Measurements from ENCODE around the gene CAPN10. TPM values are rescaled to one million over a fixed set of nuclear protein-coding genes. Genes with fewer than 3 reads are reported as not detected.
"Not testable (repeated sequence)": the region's sequence is repeated elsewhere in the genome, so short reads cannot be mapped to it uniquely, and the experiment has no call there.

The CAPN10 gene
- total RNA-seq, 1 donor from 2014 or later: 62.7 TPM

DNA sequence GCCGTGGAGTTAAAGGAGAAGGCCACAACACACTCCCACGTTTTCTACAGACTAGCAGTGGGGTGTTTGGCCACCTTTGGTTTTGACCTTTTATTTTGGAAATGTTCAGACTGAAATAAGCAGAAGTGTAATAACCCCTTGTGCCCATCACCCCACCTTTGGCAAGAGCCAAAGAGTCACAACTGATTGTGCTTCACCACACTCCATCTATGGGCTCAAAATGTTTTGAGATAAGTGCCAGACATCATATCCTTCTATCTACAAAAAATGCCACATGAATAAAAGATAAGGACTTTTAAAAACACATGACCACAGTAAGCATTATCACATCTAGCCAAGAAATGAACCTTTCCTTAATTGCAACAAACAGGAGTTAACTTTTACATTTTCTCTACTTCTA, 28.9 kb downstream of the CAPN10 start:
- TF ChIP-seq, protein P1, sequence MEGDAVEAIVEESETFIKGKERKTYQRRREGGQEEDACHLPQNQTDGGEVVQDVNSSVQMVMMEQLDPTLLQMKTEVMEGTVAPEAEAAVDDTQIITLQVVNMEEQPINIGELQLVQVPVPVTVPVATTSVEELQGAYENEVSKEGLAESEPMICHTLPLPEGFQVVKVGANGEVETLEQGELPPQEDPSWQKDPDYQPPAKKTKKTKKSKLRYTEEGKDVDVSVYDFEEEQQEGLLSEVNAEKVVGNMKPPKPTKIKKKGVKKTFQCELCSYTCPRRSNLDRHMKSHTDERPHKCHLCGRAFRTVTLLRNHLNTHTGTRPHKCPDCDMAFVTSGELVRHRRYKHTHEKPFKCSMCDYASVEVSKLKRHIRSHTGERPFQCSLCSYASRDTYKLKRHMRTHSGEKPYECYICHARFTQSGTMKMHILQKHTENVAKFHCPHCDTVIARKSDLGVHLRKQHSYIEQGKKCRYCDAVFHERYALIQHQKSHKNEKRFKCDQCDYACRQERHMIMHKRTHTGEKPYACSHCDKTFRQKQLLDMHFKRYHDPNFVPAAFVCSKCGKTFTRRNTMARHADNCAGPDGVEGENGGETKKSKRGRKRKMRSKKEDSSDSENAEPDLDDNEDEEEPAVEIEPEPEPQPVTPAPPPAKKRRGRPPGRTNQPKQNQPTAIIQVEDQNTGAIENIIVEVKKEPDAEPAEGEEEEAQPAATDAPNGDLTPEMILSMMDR (conservative IDR thresholded peaks at IDR 0.05): no peak
- no peak for DNase-seq (ENCODE audit: low read depth, low spot score)
- Mint-ChIP-seq H3K4me1 (no peaks in the 10 kb centered on the region), H3K27ac (ENCODE audit: unreplicated experiment) (no peak overlapping the region), H3K27me3 (ENCODE audit: low read depth) (no peaks in the 10 kb centered on the region), H3K9me3 (peaks cover 7% of the 10 kb centered on the region), H3K4me3 (no peak overlapping the region), H3K36me3 (ENCODE audit: low read depth) (peaks cover 14% of the 10 kb centered on the region)

DNA sequence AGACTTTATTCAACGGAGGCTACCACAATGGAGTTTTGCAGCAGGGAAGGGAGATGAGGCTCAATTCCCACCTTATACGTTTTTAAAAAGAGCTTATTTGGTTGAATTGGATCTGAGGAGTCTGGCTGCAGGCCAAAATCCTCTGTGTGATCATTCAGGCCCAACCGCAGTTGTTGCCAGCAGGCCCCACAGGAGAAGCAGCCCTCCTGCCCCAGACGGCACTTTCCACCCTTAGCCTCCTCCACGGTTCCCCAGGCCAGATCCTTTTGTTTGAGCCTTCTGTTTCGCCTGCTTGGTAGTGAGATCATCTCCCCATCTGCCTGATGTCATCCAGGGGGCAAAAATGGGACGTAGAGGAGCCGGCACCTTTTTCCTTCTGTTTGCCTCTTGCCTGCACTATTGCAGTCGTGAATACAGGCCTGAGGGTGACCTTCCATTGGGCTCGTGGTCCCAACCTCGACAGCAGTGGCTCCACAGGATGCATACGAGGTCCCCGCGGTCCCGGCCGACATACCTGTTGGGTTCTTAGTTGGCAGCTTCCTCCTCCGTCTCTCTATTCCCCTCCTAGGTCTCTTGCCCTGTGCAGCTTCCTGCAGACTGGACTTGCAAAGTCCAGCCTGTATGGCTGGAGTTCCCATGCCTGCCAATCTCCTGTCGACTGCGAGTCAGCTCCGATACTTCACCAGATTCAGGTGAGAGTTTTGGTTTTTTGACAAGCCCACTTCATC, 29.4 kb downstream of the CAPN10 start:
- H3K27ac Mint-ChIP-seq (ENCODE audit: unreplicated experiment): peak overlapping the region; percentile 57
- TF ChIP-seq, protein P1 (conservative IDR thresholded peaks at IDR 0.05): no peak
- no peak for DNase-seq (ENCODE audit: low read depth, low spot score)
- H3K9me3 Mint-ChIP-seq: peaks cover 7% of the 10 kb centered on the region
- no peak overlapping the region for H3K4me3 Mint-ChIP-seq
- peaks cover 14% of the 10 kb centered on the region for H3K36me3 Mint-ChIP-seq (ENCODE audit: low read depth)
- no peaks in the 10 kb centered on the region for H3K4me1 Mint-ChIP-seq
- no peaks in the 10 kb centered on the region for H3K27me3 Mint-ChIP-seq (ENCODE audit: low read depth)

DNA sequence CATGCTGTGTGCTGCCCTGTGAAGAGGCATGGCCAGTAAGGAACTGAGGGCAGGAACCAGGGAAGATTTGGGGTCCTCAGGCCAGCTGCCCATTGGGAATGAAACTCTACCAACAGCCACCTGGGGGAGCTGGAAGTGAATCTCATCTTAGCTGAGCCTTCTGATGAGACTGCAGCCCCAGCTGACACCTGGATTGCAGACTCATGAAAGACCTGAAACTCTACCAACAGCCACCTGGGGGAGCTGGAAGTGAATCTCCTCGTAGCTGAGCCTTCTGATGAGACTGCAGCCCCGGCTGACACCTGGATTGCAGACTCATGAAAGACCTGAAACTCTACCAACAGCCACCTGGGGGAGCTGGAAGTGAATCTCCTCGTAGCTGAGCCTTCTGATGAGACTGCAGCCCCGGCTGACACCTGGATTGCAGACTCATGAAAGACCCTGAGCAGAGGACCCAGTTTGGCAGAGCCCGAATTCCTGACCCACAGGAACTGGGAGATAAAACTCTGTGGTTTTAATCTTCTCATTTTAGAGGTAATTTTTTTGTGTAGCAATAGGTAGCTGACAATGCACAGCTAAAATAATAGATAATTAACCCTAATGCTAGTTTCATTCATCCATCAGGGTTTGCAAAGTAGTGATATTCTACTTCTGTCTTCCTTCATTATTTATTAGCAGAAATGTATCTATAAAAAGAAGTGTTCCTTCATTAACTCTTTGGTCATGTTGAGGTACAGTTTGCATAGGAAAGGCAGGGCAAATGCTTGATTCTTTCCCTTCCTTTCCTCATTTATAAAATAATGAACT, 30.5 kb downstream of the CAPN10 start:
- H3K4me3 Mint-ChIP-seq; H3K27me3 Mint-ChIP-seq (ENCODE audit: low read depth); DNase-seq (ENCODE audit: low read depth, low spot score); H3K27ac Mint-ChIP-seq (ENCODE audit: unreplicated experiment); H3K4me1 Mint-ChIP-seq; H3K9me3 Mint-ChIP-seq: not testable (repeated sequence)
- peaks cover 14% of the 10 kb centered on the region for H3K36me3 Mint-ChIP-seq (ENCODE audit: low read depth)

DNA sequence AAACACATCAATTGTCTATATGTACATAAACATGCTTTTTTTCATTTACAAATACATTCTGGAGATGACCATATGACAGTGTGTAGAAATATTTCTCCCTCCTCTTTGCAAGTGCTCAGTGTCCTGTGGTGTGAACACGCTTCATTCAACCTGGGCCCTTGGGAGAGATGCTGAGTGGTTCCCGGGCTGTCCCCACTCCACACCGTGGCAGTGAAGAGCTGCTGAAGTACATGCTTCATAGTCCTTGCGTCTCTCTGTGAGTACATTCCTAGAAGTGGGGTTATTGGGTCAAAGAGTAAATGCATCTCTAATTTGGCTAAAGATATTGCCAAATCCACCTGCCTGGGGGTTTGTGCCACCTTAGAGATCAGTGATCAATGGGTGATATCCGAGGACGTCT, 32.2 kb downstream of the CAPN10 start:
- H3K9me3 Mint-ChIP-seq: peaks cover 7% of the 10 kb centered on the region
- H3K4me3 Mint-ChIP-seq: no peak overlapping the region
- no peaks in the 10 kb centered on the region for H3K27me3 Mint-ChIP-seq (ENCODE audit: low read depth)
- no peak for DNase-seq (ENCODE audit: low read depth, low spot score)
- no peaks in the 10 kb centered on the region for H3K4me1 Mint-ChIP-seq
- TF ChIP-seq, protein P1 (conservative IDR thresholded peaks at IDR 0.05): no peak
- peaks cover 14% of the 10 kb centered on the region for H3K36me3 Mint-ChIP-seq (ENCODE audit: low read depth)
- H3K27ac Mint-ChIP-seq (ENCODE audit: unreplicated experiment): no peak overlapping the region

DNA sequence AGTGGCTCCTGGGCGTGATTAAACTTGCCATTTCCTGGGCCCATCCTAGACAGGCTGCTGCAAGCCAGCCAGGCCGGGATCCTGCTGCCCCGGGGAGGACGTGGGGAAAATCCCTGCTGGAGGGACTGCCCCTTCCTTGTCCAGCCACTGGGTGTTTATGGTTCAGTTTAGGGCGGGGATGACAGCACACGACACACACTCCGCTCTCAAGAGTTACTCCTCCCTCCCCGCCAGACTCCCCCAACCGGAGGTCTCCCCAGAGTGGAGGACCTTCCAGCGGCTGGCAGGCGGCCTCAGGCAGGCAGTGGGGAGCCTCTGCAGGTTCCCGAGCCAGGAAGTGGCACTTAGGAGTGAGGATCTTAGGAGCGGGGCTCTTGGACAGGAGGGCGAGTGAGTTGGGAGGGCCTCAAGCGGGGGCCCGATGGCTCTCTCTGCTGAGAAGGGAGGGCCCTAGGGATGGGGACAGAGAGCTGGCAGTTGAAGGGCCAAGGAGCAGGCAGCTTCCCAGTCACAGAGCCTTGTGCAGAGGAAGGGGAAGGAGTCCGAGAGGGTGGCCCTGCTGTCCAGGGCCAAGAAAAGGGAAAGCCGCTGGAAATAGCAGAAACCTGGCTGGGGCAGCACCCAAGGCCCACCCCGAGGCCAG, 33.1 kb downstream of the CAPN10 start:
- Mint-ChIP-seq H3K27me3 (ENCODE audit: low read depth) (no peaks in the 10 kb centered on the region), H3K4me1 (no peaks in the 10 kb centered on the region), H3K9me3 (peaks cover 7% of the 10 kb centered on the region), H3K36me3 (ENCODE audit: low read depth) (peaks cover 14% of the 10 kb centered on the region), H3K4me3 (no peak overlapping the region), H3K27ac (ENCODE audit: unreplicated experiment) (peak overlapping the region; percentile 35)
- no peak for DNase-seq (ENCODE audit: low read depth, low spot score)
- TF ChIP-seq, protein P1 (conservative IDR thresholded peaks at IDR 0.05): no peak

Data from neural crest cell (in vitro differentiated cells).